T-helper 1 cell treated with Interleukin-12 subunit alpha and Interleukin-12 subunit beta and Interleukin-4 antibody, amounts not matched to agents 30 ng/mL and 1 ng/mL, for 36 hours (primary cell): ENCODE measurements around the gene ZNF205. TPM values are rescaled to one million over a fixed set of nuclear protein-coding genes. Genes with fewer than 3 reads are reported as not detected.

Experiments
- intact Hi-C: fragments of 100-400 bp; cut with micrococcal nuclease; formaldehyde crosslinking; loops from one replicate; pipeline ENCODE4 v1.15.1; 2024
- total RNA-seq: library from RNA; stranded (reverse); gene quantifications from 2 replicates; pipeline ENCODE4 v1.2.3, GENCODE V29; 2022

The ZNF205 gene
- total RNA-seq, 1 donor from 2014 or later = 0.15 TPM

DNA sequence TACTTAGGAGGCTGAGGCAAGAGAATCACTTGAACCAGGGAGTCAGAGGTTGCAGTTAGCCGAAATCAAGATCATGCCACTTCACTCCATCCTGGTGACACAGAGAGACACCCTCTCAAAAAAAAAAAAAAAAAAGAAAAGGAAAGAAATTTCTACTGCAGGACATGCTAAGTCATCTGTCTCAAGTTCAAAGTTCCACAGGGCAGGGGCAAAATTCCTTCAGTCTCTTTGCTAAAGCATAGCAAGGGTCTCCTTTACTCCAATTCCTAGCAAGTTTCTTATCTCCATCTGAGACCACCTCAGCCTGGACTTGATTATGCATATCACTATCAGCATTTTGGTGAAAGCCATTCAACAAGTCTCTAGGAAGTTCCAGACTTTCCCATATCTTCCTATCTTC is 27.9 kb upstream of the ZNF205 start:
- intact Hi-C loops = no loop called here

GRCh38 chr16:3084969-3085670 is 27.3 kb upstream of the ZNF205 start:
- intact Hi-C loops = loop anchor here (1.0 kb wide), 1 partner anchor 10 kb away; no protein-coding TSS in a partner anchor

DNA sequence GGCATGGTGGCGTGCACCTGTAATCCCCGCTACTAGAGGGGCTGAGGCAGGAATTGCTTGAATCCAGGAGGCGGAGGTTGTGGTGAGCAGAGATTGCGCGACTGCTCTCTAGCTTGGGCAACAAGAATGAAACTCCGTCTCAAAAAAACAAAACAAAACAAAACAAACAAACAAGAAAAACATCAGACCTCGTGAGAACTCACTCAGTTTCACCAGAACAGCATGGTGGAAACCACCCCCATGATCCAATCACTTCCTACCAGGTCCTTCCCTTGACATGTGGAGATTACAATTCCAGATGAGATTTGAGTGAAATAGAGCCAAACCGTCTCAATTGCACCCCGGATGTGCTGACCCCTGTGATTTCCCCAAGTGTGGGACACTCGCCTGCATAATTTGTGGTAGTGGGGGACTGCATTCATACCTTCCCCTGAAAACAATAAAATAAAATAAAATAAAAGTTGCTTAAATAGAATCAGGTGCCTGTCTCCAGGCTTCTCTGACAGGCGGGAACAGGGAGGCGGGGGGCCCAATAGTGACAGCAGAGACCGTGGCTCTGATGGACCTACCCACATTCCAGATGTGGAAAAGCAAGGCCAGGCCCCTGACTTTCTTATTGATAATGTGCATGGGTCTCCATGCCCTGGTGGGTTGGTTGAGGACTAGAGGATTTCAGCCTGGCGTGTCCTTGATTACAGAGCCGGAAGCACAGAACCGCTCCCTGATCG is 26.4 kb upstream of the ZNF205 start:
- intact Hi-C loops = loop anchor here (1.0 kb wide), 1 partner anchor 11 kb away; no protein-coding TSS in a partner anchor

- intact Hi-C loops = no loop called here
Measured at GRCh38 chr16:3086596-3087242, 25.7 kb upstream of the ZNF205 start.

DNA sequence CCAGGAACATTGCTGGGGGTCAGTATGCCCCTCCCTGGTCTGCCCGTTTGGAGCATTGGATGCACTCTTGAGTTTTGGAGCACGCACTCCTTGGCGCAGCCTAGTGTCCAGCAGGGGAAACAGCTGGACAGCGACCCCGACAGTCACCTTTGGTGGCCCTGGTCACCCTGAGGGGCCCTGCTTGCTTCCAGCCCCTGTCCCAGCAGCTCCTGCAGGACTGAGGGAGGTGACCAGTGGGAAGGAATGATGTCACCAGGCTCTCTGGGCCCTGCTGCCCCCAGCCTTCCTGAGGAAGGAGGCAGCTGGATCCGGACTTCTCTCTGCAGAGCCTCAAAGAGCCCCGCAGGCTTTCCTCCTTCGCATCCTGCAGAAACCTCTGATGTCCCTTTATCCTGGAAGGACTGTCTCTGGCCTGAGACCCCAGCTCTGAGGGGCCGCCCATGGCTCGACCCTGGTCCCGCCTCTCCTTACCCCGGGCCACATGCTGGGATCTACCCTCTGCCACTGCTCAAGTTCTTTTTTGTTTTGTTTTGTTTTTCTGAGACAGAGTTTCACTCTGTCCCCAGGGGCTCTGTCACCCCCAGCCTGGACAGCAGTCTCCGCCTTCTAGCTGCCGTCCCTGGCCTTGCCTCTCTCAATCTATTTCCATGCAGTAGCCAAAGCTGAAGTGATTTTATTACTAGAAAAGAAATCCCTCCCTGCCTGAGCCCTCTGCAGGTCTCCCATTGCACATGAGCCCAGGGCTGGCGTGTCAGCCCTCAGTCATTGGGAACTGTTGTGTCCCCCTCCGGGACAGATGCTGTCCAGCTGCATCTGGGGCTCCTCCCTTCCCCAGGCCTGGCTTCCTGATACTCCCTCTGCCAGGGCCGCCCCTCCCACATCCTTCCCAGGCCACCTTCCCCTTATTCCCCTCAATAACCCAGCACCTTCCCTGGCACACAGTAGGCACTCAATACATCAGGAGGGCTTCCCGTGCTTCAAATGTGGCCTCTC is 24.8 kb upstream of the ZNF205 start:
- intact Hi-C loops = no loop called here

DNA sequence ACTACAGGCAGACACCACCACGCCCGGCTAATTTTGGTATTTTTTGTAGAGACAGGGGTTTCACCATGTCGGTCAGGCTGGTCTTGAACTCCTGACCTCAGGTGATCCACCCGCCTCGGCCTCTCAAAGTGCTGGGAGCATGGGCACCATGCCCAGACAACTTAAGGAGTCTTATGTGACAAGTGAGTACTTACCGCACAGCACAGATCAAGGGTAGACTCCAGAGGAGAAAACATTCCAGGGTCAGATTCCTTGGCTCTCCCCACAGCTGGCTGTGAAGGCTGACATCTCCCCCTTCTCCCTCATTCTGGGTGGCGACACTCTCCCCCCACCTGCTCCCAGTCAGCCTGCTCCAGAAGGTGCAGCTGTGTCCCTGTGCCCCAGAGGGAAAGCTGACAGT is 23.9 kb upstream of the ZNF205 start:
- intact Hi-C loops = no loop called here

- intact Hi-C loops = no loop called here
Measured at GRCh38 chr16:3088925-3089716, 23.3 kb upstream of the ZNF205 start.

DNA sequence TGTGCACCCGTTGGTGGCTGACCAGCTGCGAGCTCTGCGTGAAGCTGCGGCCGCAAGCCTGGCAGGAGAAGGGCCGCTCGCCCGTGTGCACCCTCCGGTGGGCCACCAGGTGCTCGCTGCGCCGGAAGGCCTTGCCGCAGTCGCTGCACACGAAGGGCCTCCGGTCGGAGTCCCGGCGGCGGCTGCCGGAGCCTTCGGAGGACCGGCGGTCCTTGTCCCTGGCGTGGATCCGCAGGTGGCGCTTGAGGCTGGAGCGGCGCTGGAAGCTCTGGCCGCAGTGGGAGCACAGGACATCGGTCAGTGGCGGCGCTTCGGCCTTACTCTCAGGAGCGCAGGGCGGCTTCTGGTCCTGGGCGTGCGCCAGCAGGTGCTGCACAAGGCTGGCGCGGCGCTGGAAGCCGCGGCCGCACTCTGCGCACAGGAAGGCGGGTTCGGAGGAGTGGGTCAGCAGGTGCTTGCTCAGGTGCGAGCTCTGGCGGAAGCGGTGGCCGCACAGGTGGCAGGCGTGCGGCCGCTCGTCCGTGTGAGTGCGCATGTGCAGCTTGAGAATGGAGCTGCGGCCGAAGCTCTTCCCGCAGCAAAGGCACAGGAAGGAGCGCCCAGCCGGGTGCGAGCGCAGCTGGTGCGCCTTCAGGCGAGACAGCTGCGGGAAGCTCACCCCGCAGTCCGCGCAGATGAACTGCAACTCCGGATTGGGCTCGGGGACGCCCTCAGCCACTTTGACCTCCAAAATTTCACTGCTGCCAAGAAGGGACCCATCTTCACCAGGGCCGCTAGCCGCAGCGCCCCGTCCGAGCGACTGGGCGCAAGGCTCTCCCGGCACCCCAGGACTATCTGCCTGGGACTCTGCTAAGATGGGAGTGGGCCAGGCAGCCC is 22.4 kb upstream of the ZNF205 start:
- intact Hi-C loops = no loop called here

DNA sequence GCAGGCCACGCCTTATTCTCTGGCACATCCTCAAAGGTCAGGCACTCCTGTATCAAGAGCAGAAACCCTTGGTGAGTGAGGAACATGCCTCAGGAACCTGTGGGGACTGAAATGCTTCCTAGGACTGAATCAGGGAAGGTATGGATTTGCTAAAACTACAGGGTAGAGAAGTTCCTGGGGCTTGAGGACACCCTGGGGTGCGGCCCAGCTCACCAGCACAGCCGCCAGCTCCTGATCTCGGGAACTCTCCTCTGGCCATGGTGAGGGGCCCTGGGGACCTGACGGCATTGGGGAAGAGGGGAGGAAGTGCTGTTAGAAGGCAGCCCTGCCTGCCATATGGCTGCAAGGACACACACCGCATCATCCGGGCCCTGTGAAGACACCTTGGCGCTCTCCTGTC is 20.8 kb upstream of the ZNF205 start:
- intact Hi-C loops = no loop called here

GRCh38 chr16:3092501-3092941 is 19.9 kb upstream of the ZNF205 start:
- intact Hi-C loops = no loop called here

GRCh38 chr16:3094289-3095027 is 17.9 kb upstream of the ZNF205 start:
- intact Hi-C loops = loop anchor here (1.0 kb wide), 1 partner anchor 19 kb away; no protein-coding TSS in a partner anchor

DNA sequence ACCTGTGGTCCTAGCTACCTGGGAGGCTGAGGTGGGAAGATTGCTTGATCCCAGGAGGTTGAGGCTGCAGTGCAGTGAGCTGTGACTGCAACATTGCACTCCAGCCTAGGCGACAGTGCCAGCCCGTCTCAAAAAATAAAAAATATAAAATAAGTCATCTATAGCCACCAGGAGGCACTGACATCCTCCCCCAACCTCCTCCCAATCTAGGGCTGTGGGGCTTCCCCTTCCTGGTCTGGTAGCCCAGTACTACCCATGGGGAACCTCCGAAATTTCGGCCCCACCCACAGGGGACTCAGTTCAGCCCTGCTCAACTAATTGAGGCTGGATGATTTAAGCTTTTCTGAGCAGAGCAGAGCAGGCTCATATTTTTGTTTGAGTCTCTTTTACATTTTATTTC is 16.5 kb upstream of the ZNF205 start:
- intact Hi-C loops = loop anchor here (1.0 kb wide), 3 partner anchors 28 to 70 kb away; no protein-coding TSS in a partner anchor

DNA sequence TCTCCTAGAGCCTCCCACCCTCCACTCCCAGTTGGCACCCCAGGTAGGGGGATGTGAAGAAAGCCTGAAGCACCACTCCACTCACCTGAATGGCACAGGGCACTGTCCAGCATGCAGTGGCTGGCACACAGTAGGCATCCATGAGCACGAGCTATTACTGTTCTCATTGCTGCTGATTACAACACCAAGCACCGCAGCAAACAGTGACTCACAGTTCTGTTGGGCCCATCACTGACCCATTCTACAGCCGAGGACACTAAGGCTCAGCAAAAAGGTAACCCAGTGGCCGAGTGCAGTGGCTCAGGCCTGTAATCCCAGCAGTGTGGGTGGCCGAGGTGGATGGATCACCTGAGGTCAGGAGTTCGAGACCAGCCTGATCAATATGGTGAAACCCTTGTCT is 16.0 kb upstream of the ZNF205 start:
- intact Hi-C loops = loop anchor here (1.0 kb wide), 3 partner anchors 28 to 70 kb away; no protein-coding TSS in a partner anchor

DNA sequence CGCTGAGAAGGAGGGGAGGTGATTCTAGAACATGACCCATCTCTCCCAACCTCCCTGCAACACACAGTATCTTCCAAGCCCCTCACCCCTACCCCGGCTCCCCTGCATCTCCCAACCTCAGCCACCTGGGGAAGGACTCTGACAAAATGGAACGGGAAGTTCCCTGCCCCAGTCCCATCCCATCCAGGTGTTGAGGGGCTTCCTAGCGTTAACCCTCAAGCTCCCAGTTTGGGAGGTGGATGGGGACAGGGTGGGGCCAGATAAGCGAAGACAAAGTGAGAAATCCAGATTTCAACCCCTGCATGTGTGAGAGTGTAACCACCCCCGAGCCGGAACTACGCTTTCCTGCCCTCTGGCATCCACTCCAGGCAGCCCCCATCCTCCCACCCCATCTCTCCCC is 15.1 kb upstream of the ZNF205 start:
- intact Hi-C loops = no loop called here

DNA sequence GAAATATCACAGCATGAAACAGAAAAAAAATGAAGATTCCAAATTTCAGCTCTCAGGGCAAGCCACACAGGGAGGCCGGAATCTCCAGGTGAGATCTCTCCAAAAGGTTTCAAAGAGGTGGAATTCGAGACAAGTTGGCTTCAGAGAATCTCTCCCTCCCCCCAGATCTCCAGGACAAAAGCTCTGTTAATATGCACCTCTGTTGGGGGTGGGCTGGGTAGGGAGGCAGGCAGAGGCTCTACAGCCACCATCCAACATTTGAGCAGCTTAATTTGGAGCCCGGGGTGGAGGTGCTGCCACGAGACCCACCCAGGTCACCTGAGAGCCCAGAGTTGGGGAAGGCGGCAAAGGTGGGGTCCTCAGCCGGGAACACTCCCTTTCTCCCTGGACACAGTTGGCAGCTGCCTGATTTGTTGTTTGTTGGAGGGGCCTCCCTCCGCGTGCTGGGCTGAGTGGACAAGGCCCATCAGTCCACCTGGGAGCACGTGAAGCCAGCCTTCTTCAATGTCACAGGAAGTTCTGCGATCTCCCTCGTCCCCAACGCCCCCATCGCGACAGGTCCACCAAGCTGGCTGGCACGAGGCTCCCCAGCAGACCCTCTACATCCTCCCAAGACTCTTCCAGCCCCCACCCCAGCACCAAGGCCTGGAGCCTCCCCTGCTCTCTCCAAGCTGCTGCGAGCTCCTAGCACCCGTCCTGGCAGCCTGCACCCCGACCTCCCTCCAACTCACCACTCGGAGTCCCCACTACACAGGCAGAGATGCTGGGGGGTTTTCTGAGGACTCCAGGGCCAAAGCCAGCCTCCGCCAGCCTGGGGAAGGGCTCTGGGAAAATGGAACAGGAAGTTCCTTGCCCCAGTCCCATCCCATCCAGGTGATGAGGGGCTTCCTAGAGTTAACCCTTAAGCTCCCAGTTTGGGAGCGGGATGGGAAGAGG is 13.7 kb upstream of the ZNF205 start, which contains the start of gene ZSCAN10:
Gene ZSCAN10 (minus strand): TSS at position 836 of the 936 bp plus-strand sequence. CDS start 6,357 bp downstream, outside the sequence.
- intact Hi-C loops = no loop called here

GRCh38 chr16:3099395-3099731 is 13.0 kb upstream of the ZNF205 start:
- intact Hi-C loops = no loop called here
